Nephron (organoid): ENCODE data around the gene CHST11.

ENCODE experiments used
- H3K27ac Mint-ChIP-seq, 3 experiments: 2 replicates each; pipeline ENCODE4 v1.8.0; 2020; ENCODE audit warnings: mixed read lengths in 3 of 3, mild to moderate bottlenecking in 2 of 3, moderate library complexity in 1 of 3
- H3K27me3 Mint-ChIP-seq: 2 replicates; pipeline ENCODE4 v1.8.0; 2021; ENCODE audit warnings: low read depth, mild to moderate bottlenecking, moderate library complexity, mixed read lengths
- H3K36me3 Mint-ChIP-seq: 2 replicates; pipeline ENCODE4 v1.8.0; 2020; ENCODE audit warnings: low read depth, mixed read lengths
- H3K4me1 Mint-ChIP-seq: 2 replicates; pipeline ENCODE4 v1.8.0; 2020; ENCODE audit warnings: mixed read lengths
- H3K4me3 Mint-ChIP-seq, 3 experiments: 2 replicates each; pipeline ENCODE4 v1.8.0; 2020; ENCODE audit warnings: mild to moderate bottlenecking in 3 of 3, mixed read lengths in 3 of 3, moderate library complexity in 2 of 3
- H3K9me3 Mint-ChIP-seq: 2 replicates; pipeline ENCODE4 v1.8.0; 2020; ENCODE audit warnings: mixed read lengths
- TF ChIP-seq, protein P1 (sequence below), 3 experiments: fragments of 200-600 bp; sonication (generic); IDR thresholded peaks; one replicate each; pipeline ENCODE4 v1.5.0; 2021; ENCODE audit warnings: antibody characterized with exemption in 3 of 3; ENCODE audit not compliant: unreplicated experiment in 3 of 3

Gene CHST11

DNA sequence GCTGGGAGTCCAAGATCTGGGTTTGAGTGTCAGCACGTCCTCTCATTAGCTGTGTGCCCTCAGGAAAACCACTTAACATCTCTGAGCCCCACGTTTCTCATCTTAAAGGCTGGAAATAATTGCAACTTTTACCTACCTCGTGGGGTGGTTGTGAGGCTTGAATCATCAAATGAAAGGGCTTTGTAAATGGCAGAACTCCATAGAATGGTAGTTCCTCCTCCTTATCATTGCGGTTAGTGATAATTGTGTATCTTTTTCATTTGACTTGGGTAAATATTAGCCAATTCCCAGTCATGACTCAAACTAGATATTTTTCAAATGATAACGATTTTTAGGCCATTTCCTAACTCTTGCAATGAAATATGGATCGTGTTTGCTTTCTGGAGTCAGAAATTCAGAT lies 205.5 kb downstream of the CHST11 start:
- H3K27ac Mint-ChIP-seq = no peak overlapping the region
- H3K9me3 Mint-ChIP-seq = peaks cover 2% of the 10 kb centered on the region
- H3K36me3 Mint-ChIP-seq = no peaks in the 10 kb centered on the region
- TF ChIP-seq, protein P1, sequence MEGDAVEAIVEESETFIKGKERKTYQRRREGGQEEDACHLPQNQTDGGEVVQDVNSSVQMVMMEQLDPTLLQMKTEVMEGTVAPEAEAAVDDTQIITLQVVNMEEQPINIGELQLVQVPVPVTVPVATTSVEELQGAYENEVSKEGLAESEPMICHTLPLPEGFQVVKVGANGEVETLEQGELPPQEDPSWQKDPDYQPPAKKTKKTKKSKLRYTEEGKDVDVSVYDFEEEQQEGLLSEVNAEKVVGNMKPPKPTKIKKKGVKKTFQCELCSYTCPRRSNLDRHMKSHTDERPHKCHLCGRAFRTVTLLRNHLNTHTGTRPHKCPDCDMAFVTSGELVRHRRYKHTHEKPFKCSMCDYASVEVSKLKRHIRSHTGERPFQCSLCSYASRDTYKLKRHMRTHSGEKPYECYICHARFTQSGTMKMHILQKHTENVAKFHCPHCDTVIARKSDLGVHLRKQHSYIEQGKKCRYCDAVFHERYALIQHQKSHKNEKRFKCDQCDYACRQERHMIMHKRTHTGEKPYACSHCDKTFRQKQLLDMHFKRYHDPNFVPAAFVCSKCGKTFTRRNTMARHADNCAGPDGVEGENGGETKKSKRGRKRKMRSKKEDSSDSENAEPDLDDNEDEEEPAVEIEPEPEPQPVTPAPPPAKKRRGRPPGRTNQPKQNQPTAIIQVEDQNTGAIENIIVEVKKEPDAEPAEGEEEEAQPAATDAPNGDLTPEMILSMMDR (IDR thresholded peaks at IDR 0.05; ENCODE audit: unreplicated experiment in 3 of 3) = no peak
- peaks cover 23% of the 10 kb centered on the region for H3K27me3 Mint-ChIP-seq
- no peak overlapping the region for H3K4me3 Mint-ChIP-seq
- H3K4me1 Mint-ChIP-seq = peaks cover 17% of the 10 kb centered on the region

DNA sequence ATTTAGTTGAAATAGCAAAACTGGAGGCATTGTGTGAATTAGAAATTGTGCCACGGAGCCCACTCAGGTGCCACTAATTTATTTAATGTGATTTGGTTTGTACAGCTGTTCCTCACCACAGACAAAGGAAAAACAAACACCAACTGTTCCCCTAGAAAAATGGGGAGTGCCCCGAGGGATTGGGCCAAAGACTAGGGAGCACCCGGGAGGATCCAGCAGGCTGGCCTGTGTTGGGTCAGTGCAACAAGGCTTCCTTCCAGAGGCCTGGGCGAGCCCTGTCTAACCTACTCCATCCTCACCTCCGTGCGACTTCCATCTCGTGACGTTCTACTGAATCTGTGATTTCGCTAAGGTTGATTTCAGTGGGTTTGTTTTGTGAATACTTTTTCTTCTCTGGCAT lies 206.2 kb downstream of the CHST11 start:
- peaks cover 21% of the 10 kb centered on the region for H3K27me3 Mint-ChIP-seq
- no peaks in the 10 kb centered on the region for H3K36me3 Mint-ChIP-seq
- TF ChIP-seq, protein P1 (IDR thresholded peaks at IDR 0.05; ENCODE audit: unreplicated experiment in 3 of 3) = no peak
- no peak overlapping the region for H3K27ac Mint-ChIP-seq
- no peak overlapping the region for H3K4me3 Mint-ChIP-seq
- peaks cover 17% of the 10 kb centered on the region for H3K4me1 Mint-ChIP-seq
- peaks cover 2% of the 10 kb centered on the region for H3K9me3 Mint-ChIP-seq

DNA sequence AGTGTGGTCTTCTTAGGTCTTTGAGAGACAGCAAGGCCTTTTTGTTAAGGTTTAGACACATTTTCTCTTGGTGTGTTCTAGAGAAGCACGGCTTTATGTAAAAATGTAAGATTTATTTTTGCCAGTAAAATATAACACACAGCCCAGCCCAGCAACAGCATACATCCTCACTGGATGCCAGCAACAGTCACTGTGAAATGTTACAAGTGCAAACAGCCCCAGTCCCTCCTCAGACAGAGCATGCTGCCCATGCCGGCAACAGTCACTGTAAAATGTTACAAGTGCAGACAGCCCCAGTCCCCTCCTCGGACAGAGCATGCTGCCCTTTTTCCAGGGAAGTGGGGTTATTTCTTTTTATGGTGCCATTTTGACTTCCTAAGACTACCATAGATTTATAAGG lies 207.6 kb downstream of the CHST11 start:
- Mint-ChIP-seq H3K4me3 (no peak overlapping the region), H3K27ac (peak overlapping the region; percentile 22 to 70 (median 61)), H3K9me3 (peaks cover 2% of the 10 kb centered on the region), H3K27me3 (peaks cover 15% of the 10 kb centered on the region), H3K36me3 (no peaks in the 10 kb centered on the region), H3K4me1 (peaks cover 31% of the 10 kb centered on the region)
- TF ChIP-seq, protein P1 (IDR thresholded peaks at IDR 0.05; ENCODE audit: unreplicated experiment in 3 of 3) = no peak

DNA sequence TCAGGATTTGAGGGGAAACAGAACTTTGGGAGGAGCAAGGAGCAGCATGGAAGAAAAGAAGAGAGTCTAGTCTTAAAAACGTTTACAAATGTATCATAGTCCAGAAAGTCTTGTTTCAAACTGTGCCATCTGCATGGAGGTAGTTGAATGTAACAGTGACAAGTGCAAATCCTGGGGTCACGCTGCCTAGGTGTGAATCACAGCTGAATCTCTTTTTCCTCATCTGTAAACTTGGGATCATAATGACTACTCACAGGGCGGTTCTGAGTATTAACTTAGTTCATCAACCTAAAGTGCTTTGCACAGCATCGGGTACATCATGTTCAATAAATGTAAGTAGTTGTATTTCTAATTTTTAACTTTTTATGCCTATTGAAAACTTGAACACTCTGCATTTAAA lies 208.5 kb downstream of the CHST11 start:
- TF ChIP-seq, protein P1 (IDR thresholded peaks at IDR 0.05; ENCODE audit: unreplicated experiment in 3 of 3) = no peak
- Mint-ChIP-seq H3K27ac (peak overlapping the region in 1 of 3 experiments; percentile 4), H3K4me3 (no peak overlapping the region), H3K36me3 (no peaks in the 10 kb centered on the region), H3K27me3 (peaks cover 12% of the 10 kb centered on the region), H3K4me1 (peaks cover 40% of the 10 kb centered on the region), H3K9me3 (peaks cover under 1% of the 10 kb centered on the region)

DNA sequence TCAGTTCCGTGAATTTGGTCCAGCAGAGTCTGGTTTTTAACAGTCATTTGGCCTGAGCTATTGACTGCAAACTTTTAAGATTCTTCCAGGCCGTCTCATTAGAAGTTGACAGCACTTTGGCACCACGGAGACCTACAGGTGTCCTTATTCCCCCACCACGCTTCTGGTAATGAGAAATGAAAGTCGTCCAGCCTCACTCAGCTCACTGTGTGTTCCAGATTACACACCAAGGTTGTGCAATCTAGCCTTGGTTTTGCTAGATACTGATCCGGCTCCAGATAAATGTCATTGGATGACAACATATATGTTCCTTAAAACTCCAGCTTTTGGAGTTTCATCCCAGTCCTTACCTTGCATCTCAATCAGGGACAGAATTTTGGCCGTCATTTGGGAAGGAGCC lies 210.4 kb downstream of the CHST11 start:
- TF ChIP-seq, protein P1 (IDR thresholded peaks at IDR 0.05; ENCODE audit: unreplicated experiment in 3 of 3) = no peak
- no peaks in the 10 kb centered on the region for H3K9me3 Mint-ChIP-seq
- no peaks in the 10 kb centered on the region for H3K36me3 Mint-ChIP-seq
- H3K4me1 Mint-ChIP-seq = peaks cover 59% of the 10 kb centered on the region
- H3K27me3 Mint-ChIP-seq = peaks cover 4% of the 10 kb centered on the region
- no peak overlapping the region for H3K4me3 Mint-ChIP-seq
- no peak overlapping the region for H3K27ac Mint-ChIP-seq

DNA sequence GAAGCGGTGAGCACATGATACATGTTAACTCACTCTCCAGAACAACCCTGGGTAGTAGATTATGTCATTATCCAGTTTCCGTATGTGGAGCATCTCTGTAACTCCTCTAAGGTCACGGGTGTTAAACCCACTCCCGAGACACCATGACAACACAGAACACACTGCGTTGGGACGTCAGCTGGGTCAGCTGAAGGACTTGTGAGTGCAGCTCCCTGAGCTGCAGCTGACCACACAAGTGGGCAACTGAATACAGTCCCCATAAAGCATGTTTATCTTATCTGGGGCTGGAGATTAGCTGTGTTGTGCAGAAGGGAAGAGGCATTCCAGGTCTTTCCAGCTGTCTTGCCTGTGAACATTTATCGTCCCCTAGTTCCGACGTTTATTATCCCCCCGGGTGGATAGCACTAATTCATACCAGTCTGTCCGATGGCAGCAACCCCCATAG lies 211.5 kb downstream of the CHST11 start:
- peak overlapping the region; percentile 64 to 89 (median 89) for H3K27ac Mint-ChIP-seq
- TF ChIP-seq, protein P1 (IDR thresholded peaks at IDR 0.05; ENCODE audit: unreplicated experiment in 3 of 3) = no peak
- H3K4me1 Mint-ChIP-seq = peaks cover 70% of the 10 kb centered on the region
- peaks cover 4% of the 10 kb centered on the region for H3K27me3 Mint-ChIP-seq
- H3K36me3 Mint-ChIP-seq = no peaks in the 10 kb centered on the region
- no peaks in the 10 kb centered on the region for H3K9me3 Mint-ChIP-seq
- peak overlapping the region in 1 of 3 experiments; percentile 37 for H3K4me3 Mint-ChIP-seq
